Tibial nerve (tissue), 4 donors: ENCODE measurements around the gene MLANA.
"Not testable (repeated sequence)": the region's sequence is repeated elsewhere in the genome, so short reads cannot be mapped to it uniquely, and the experiment has no call there.

ENCODE experiments used
- CTCF ChIP-seq, 5 experiments: fragments of 200-600 bp in 3 of 5; fragments of 450-650 bp in 2 of 5; sonication (generic) in 3 of 5; IDR thresholded peaks; one replicate each; pipeline ENCODE4 v1.5.1; 2016 to 2019; ENCODE audit warnings: antibody characterized with exemption in 5 of 5, mild to moderate bottlenecking in 3 of 5, moderate library complexity in 2 of 5
- EP300 ChIP-seq, 2 donors: sonication (generic); formaldehyde crosslinking; IDR thresholded peaks; one replicate each; pipeline ENCODE4 v1.6.1; 2017; ENCODE audit warnings: antibody characterized with exemption in 2 of 2, mild to moderate bottlenecking in 1 of 2
- POLR2A ChIP-seq, 2 donors: fragments of 450-650 bp; IDR thresholded peaks; one replicate each; pipeline ENCODE4 v1.6.1; 2017; ENCODE audit warnings: antibody characterized with exemption in 2 of 2, mild to moderate bottlenecking in 2 of 2, moderate library complexity in 2 of 2

- TF ChIP-seq CTCF, POLR2A, EP300 (IDR thresholded peaks at IDR 0.05): not testable (repeated sequence)
These were observed 8.3 kb upstream of the MLANA start for GRCh38 chr9:5882244-5883012.
